Measurements from ENCODE around the gene KCNQ2. TPM values are rescaled to one million over a fixed set of nuclear protein-coding genes. Genes with fewer than 3 reads are reported as not detected.

The KCNQ2 gene
- total RNA-seq, 1 experiment from 2014 or later = 86.5 TPM

DNA sequence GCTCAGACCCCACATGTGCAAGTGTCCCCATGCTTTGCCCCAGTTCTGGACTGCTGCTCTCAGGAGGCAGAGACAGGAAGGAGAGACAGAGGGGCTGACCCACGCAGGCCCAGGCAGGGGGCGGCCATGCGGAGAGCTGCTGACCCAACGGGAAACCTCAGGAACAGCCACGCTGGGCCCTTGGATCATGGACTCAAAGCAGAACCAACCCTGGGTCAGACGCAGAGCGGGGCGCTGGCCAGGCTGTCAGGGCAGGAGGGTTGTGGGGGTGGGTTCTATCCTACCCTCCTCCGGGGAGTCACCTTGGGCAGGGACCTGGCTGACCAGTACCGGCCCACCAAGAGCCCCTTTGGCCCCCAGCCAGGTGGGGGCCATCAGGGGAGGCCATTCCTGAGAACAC is 2.0 kb downstream of the KCNQ2 start:
- no peak for TF ChIP-seq EZH2 (IDR thresholded peaks at IDR 0.05)
- Histone ChIP-seq H3K27me3 (ENCODE audit: insufficient read depth, low read length) (no peaks in the 10 kb centered on the region), H3K9ac (ENCODE audit: low read length) (no peak overlapping the region), H3K4me2 (ENCODE audit: low read length) (peak overlapping the region; percentile 82; the same call in 1 of the 2 replicates), H3K9me2 (ENCODE audit: insufficient read depth) (no peaks in the 10 kb centered on the region), H2AFZ (ENCODE audit: low read depth, low read length, poor library complexity, severe bottlenecking) (no peak overlapping the region), H4K20me1 (ENCODE audit: insufficient read depth) (no peaks in the 10 kb centered on the region), H3K4me1 (ENCODE audit: control insufficient read depth in 1 of 2, insufficient read depth in 2 of 2, low read length in 2 of 2) (peaks cover 0 to 11% of the 10 kb centered on the region in 2 experiments; a peak in 1 of 4 replicates), H3K36me3 (ENCODE audit: control insufficient read depth in 1 of 2, insufficient read depth in 2 of 2, low read length in 2 of 2) (no peaks in the 10 kb centered on the region), H3K9me3 (ENCODE audit: control insufficient read depth in 1 of 2, insufficient read depth in 1 of 2, low read depth in 1 of 2, low read length in 2 of 2) (no peaks in the 10 kb centered on the region), H3K27ac (ENCODE audit: low read depth, low read length) (no peak overlapping the region), H3K79me2 (ENCODE audit: insufficient read depth, low read length) (peaks cover 55% of the 10 kb centered on the region), H3K4me3 (replicated peaks in 1 of 2; ENCODE audit: low read depth in 1 of 2, low read length in 2 of 2) (no peak overlapping the region; a peak in 1 of 4 replicates)
- intact Hi-C loops (cut with micrococcal nuclease) = no loop called here
- ChIA-PET RAD21 (ENCODE audit: low non-redundant PET in 1 of 2, low total read pairs in 2 of 2, uncharacterized antibody in 2 of 2, unreplicated experiment in 2 of 2) (no interaction called here), POLR2A (no interaction called here), CTCF (interaction anchor here (1.2 kb wide), 1 partner anchor 568 kb away, joined by 3 read pairs; no protein-coding TSS in a partner anchor)
- no peak for ATAC-seq
- BruUV-seq (replicated peaks) = no TSS peak
- DNase-seq (ENCODE audit: low read depth, low spot score) = no peak

GRCh38 chr20:63469713-63470101 is 2.7 kb downstream of the KCNQ2 start:
- Histone ChIP-seq H3K4me2 (ENCODE audit: low read length) (no peak overlapping the region), H4K20me1 (ENCODE audit: insufficient read depth) (no peaks in the 10 kb centered on the region), H3K27me3 (ENCODE audit: insufficient read depth, low read length) (no peaks in the 10 kb centered on the region), H3K9ac (ENCODE audit: low read length) (no peak overlapping the region), H3K36me3 (ENCODE audit: control insufficient read depth in 1 of 2, insufficient read depth in 2 of 2, low read length in 2 of 2) (no peaks in the 10 kb centered on the region), H3K9me2 (ENCODE audit: insufficient read depth) (no peaks in the 10 kb centered on the region), H3K4me3 (replicated peaks in 1 of 2; ENCODE audit: low read depth in 1 of 2, low read length in 2 of 2) (no peak overlapping the region), H3K4me1 (ENCODE audit: control insufficient read depth in 1 of 2, insufficient read depth in 2 of 2, low read length in 2 of 2) (peaks cover 0 to 11% of the 10 kb centered on the region in 2 experiments; a peak in 1 of 4 replicates), H3K27ac (ENCODE audit: low read depth, low read length) (no peak overlapping the region), H3K9me3 (ENCODE audit: control insufficient read depth in 1 of 2, insufficient read depth in 1 of 2, low read depth in 1 of 2, low read length in 2 of 2) (no peaks in the 10 kb centered on the region), H3K79me2 (ENCODE audit: insufficient read depth, low read length) (peaks cover 60% of the 10 kb centered on the region), H2AFZ (ENCODE audit: low read depth, low read length, poor library complexity, severe bottlenecking) (no peak overlapping the region)
- RAD21 ChIA-PET (ENCODE audit: low non-redundant PET in 1 of 2, low total read pairs in 2 of 2, uncharacterized antibody in 2 of 2, unreplicated experiment in 2 of 2) = no interaction called here
- intact Hi-C loops (cut with micrococcal nuclease) = no loop called here
- no peak for DNase-seq (ENCODE audit: low read depth, low spot score)
- BruUV-seq (replicated peaks) = no TSS peak
- CTCF ChIA-PET = no interaction called here
- ATAC-seq = no peak
- POLR2A ChIA-PET = no interaction called here
- TF ChIP-seq RAD21 (IDR thresholded peaks at IDR 0.05; ENCODE audit: low read depth) (no peak), POLR2AphosphoS5 (IDR thresholded peaks at IDR 0.05; ENCODE audit: low read depth, low read length) (no peak), CEBPB (IDR thresholded peaks at IDR 0.05; ENCODE audit: low read depth) (no peak), SP1 (IDR thresholded peaks at IDR 0.05; ENCODE audit: low read depth) (no peak), TCF7L2 (IDR thresholded peaks at IDR 0.05; ENCODE audit: borderline replicate concordance, extremely low read depth, insufficient read depth, insufficient read length) (no peak), POLR2A (IDR thresholded peaks at IDR 0.05; ENCODE audit: borderline replicate concordance, extremely low read depth, insufficient read depth, insufficient read length) (no peak), EZH2phosphoT487 (IDR thresholded peaks at IDR 0.05; ENCODE audit: borderline replicate concordance) (no peak), SIN3A (IDR thresholded peaks at IDR 0.05; ENCODE audit: low read depth) (no peak), ZBTB33 (IDR thresholded peaks at IDR 0.05; ENCODE audit: extremely low read depth, insufficient replicate concordance, low read length) (no peak), SRF (IDR thresholded peaks at IDR 0.05; ENCODE audit: low read depth) (no peak), ZFX (IDR thresholded peaks at IDR 0.05) (no peak), FOSL1 (IDR thresholded peaks at IDR 0.05; ENCODE audit: low read depth) (no peak)
- TF ChIP-seq, protein P1, sequence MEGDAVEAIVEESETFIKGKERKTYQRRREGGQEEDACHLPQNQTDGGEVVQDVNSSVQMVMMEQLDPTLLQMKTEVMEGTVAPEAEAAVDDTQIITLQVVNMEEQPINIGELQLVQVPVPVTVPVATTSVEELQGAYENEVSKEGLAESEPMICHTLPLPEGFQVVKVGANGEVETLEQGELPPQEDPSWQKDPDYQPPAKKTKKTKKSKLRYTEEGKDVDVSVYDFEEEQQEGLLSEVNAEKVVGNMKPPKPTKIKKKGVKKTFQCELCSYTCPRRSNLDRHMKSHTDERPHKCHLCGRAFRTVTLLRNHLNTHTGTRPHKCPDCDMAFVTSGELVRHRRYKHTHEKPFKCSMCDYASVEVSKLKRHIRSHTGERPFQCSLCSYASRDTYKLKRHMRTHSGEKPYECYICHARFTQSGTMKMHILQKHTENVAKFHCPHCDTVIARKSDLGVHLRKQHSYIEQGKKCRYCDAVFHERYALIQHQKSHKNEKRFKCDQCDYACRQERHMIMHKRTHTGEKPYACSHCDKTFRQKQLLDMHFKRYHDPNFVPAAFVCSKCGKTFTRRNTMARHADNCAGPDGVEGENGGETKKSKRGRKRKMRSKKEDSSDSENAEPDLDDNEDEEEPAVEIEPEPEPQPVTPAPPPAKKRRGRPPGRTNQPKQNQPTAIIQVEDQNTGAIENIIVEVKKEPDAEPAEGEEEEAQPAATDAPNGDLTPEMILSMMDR (IDR thresholded peaks at IDR 0.05 in 2 of 3, conservative IDR thresholded peaks at IDR 0.05 in 1 of 3; ENCODE audit: borderline replicate concordance in 1 of 3, insufficient read depth in 1 of 3, low read depth in 2 of 3, low read length in 2 of 3) = no peak
- TF ChIP-seq, protein P2, sequence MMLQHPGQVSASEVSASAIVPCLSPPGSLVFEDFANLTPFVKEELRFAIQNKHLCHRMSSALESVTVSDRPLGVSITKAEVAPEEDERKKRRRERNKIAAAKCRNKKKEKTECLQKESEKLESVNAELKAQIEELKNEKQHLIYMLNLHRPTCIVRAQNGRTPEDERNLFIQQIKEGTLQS (IDR thresholded peaks at IDR 0.05) = no peak

All from HCT116 (cell line).